GM19035 (cell line): ENCODE data around the gene STK10.
"Not testable (repeated sequence)": the region's sequence is repeated elsewhere in the genome, so short reads cannot be mapped to it uniquely, and the experiment has no call there.

Experiments
- ATAC-seq: cut with Tn5 transposase; IDR thresholded peaks from one replicate; pipeline ENCODE4 v1.9.1; 2021; ENCODE audit not compliant: unreplicated experiment

The STK10 gene

GRCh38 chr5:172188033-172188892 lies at the start of gene STK10:
Gene STK10, minus strand, starts transcription at chr5:172188224. Its CDS starts 182 bp downstream, at chr5:172188042.
- peak; percentile 70 for ATAC-seq

GRCh38 chr5:172235827-172236736 lies 48.1 kb upstream of the STK10 start:
- no peak for ATAC-seq

- ATAC-seq, result no peak
Observed at GRCh38 chr5:172235132-172235780, 47.2 kb upstream of the STK10 start.

DNA sequence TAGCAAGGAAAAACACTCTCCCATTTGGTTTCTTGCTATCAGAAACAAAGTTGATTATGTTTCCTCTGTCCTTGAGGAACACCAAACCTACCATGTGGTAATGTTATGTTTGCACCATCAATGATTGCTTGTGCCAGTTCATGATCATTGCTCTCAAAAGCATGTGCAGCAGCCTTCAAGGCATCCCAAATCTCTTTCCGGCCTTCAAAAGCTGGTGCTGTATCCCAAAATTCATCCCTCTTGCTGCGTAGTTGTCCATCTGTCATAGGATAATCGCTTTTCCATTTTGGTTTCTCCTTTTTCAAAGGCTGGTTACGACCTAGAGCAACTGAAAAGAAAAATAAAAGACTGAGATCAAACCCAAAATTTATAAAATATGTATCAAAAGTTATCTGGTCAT lies 46.0 kb upstream of the STK10 start:
- no peak for ATAC-seq

- ATAC-seq, result no peak
Observed at GRCh38 chr5:172229904-172230303, 41.9 kb upstream of the STK10 start.

DNA sequence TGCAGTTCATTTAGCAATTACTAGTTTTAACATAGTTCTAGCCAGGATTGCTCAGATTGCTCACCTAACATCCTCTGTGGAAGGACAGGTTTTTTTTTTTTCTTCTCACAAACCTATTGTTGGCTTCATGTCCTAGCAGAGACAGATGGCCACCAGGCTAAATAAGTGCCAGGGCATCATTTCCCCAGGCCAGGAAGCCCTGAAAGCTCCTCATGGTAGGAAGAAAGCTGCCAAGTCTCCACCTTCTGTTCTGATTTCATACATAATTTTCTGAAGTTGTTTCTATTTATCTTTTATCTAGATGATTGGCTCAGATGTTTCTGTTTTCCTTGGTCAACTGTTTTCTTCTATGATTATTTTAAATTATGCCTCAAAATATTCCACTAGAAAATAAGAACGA lies 37.0 kb upstream of the STK10 start:
- ATAC-seq, result no peak

DNA sequence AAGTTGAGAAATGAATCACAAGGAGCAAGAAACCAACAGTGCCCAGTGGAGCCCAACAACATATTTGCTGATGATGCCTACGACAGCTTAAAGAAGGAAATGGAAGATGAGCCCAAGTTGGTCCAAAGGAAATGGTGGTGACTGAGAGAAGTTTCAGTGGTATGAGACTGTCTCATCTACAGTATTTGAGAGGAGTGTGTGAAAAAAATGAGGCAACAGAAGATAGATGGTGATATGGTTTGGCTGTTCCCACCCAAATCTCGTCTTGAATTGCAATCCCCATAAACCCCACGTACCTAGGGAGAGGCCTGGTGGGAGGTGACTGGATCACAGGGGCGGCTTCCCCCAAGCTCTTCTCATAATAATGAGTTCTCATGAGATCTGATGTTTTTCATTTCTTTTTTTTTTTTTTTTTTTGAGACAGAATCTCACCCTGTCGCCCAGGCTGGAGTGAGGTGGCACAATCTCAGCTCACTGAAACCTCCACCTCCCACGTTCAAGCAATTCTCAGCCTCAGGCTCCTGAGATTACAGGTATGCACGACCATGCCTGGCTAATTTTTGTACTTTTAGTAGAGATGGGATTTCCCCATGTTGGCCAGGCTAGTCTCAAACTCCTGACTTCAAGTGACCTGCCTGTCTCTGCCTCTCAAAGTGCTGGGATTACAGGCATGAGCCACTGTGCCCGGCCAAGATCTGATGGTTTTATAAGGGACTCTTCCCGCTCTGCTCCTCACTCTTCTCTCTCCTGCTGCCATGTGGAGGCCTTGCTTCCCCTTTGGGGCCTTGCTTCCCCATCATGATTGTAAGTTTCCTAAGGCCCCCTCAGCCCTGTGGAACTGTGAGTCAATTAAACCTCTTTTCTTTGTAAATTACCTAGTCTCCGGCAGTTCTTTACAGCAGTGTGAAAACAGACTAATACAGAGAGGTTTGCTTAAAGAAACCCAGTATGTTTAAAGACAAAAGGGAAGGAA lies 36.2 kb upstream of the STK10 start:
- peak; percentile 78 for ATAC-seq

- ATAC-seq, result no peak
Observed at GRCh38 chr5:172219296-172219695, 31.3 kb upstream of the STK10 start.

DNA sequence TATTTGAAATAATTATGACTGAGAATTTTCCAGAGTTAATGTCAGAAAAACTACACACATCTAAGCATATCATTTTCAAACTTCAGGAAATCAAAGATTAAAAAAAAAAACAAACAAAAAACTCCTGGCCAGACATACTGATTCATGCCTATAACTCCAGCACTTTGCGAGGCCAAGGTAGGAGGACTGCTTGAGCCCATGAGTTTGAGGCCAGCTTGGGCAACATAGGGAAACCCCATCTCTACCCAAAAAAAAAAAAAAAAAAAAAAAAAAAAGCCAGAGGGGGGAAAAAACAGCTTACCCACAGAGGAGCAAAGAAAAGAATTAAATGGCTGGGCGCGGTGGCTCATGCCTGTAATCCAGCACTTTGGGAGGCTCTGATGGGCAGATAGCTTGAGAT lies 28.3 kb upstream of the STK10 start:
- no peak for ATAC-seq

DNA sequence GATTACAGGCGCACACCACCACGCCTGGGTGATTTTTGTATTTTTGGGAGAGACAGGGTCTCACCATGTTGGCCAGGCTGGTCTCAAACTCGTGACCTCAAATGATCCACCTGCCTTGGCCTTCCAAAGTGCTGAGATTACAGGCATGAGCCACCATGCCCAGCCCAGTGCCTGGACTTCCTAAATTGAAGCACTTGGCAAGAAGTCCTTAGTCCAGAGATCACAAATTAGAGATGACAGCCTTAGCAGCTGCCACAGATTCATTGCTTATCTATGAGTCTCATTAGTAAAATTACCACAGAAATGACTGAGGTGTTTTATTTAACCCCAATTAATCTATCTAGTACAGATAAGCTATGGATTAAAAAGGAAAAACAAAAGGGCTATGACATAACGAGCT lies 25.1 kb upstream of the STK10 start:
- no peak for ATAC-seq

GRCh38 chr5:172211676-172212075 lies 23.7 kb upstream of the STK10 start:
- no peak for ATAC-seq

DNA sequence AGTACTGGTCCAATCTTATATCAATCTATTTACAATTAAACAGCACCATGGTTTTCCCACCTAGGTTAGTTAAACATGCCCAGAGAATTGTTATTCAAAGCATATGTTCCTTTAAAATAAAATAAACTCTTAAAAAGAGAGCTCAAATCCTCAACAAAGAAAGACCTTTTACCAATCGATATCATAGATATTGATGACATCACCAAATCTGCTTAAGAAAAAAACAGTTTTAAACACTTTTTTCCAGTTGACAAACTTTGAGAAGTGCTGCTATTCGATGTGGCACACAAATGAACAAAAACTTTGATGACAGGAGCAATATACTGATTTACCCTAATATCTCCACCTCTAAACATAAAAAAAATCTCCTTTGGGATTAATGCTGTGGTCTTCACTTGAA lies 21.7 kb upstream of the STK10 start:
- ATAC-seq, result no peak

GRCh38 chr5:172207511-172207910 lies 19.5 kb upstream of the STK10 start:
- no peak for ATAC-seq

DNA sequence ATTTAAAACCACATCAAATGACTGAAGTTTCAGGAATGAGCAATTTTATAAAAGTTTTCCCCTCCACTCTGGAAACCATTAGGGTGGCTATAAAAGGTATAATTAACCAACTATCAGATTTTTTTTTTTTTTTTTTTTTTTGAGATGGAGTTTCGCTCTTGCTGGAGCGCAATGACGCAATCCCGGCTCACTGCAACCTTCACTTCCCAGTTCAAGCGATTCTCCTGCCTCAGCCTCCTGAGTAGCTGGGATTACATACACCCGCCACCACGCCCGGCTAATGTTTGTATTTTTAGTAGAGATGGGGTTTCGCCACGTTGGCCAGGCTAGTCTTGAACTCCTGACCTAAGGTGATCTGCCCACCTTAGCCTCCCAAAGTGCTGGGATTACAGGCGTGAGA lies 18.0 kb upstream of the STK10 start:
- ATAC-seq, result not testable (repeated sequence)

DNA sequence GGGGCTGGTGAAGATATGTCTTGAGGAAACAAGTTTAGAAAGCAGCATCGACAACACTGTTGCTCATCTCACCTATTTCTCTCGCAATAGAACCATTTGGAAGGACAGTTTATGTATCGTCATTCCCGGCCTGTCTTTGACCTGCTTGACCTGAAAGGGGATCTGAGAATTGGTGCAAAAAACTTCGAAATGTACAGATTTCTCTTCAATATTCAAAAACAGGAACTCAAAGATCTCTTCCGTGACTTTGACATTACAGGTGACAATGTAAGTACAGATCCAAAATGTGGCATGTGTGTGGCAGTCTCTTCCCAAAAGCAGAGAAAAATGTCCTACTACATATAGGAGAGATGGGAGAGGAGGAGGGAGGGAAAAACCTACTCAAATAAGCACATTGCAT lies 12.5 kb upstream of the STK10 start:
- ATAC-seq, result no peak

GRCh38 chr5:172199446-172199845 lies 11.4 kb upstream of the STK10 start:
- no peak for ATAC-seq

DNA sequence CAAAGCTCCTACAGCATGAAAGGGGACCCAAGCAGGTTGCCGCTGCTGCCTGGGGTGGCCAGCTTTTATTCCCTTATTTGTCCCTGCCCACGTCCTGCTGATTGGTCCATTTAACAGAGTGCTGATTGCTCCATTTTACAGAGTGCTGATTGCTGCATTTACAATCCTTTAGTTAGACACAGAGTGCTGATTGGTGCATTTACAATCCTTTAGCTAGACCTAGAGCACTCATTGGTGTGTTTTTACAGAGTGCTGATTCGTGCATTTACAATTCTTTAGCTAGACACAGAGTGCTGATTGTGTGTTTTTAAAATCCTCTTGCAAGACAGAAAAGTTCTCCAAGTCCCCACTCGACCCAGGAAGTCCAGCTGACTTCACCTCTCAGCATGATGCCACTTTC lies 9.8 kb upstream of the STK10 start:
- ATAC-seq, result not testable (repeated sequence)

DNA sequence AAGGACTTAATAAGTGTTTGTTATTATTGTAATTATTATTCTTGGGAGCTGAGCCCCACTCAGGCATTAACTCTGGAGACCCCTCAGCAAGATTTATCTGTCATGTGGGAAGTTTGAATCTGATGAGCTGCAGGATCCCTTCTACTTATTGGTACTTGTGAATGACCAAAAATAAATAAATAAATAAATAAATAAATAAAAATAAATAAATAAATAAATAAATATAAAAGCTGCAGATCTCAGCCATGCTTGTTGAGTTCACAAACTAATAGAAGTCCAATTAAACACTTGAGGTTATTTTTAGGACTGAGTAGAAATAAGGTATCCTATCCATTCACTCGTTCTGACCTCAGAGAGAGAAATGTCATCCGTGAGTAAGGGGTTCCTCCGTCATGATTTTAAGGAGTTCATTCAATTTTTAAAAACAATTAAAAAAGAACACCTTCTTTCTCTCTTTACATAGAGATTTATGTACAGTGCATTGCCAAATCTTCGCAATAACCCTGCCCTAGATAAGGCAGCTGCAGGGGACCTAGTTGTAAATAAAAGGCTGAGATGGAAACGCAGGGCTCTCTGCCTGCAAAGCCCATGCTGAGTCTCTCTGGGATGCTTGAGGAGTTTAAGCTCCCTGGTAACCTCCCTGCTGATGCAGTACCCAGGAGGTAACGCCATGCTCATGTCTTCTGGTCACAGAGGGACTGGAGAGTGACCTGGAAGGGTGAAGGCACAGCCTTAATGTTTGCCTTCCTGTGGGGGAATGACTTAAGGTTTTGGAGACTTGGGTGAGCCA lies 7.2 kb upstream of the STK10 start:
- ATAC-seq, result no peak

- ATAC-seq, result no peak
Observed at GRCh38 chr5:172193872-172194271, 5.8 kb upstream of the STK10 start, which contains the start of gene EFCAB9. Gene EFCAB9, plus strand, starts transcription at chr5:172194172. Its CDS starts 1 bp downstream, at chr5:172194173.
